Measurements from ENCODE around the gene CALN1. TPM values are rescaled to one million over a fixed set of nuclear protein-coding genes. Genes with fewer than 3 reads are reported as not detected.

Gene CALN1
- total and polyA plus RNA-seq, 9 of the 15 experiments (the other 6 are each of a cell fraction or from before 2014, with no cell fraction given): 1.4 to 7.5 (median 3.3) TPM

GRCh38 chr7:72272479-72272878 is 139.7 kb downstream of the CALN1 start:
- WGBS (ENCODE audit: insufficient coverage, low coverage, missing lambda C conversion rate): 1% methylated on average over 6 of the region's 6 CpGs
- H3K79me2 ChIP-seq (ENCODE audit: control insufficient read depth, insufficient read depth, low read length): no peaks in the 10 kb centered on the region
- H3K4me1 ChIP-seq (replicated peaks in 1 of 2; ENCODE audit: control insufficient read depth in 2 of 2, insufficient read depth in 2 of 2, low read length in 2 of 2): no peaks in the 10 kb centered on the region
- no peaks in the 10 kb centered on the region for H3K9me3 ChIP-seq (replicated peaks; ENCODE audit: control insufficient read depth, insufficient read depth, low read depth, low read length)
- no peak overlapping the region for H3K9ac ChIP-seq (ENCODE audit: insufficient read depth in 1 of 2, low read depth in 2 of 2, low read length in 2 of 2)
- BruUV-seq (replicated peaks): no TSS peak
- intact Hi-C loops (cut with micrococcal nuclease) (no loop called here), in situ Hi-C loops (cut with MboI) (no loop called here)
- H2AFZ ChIP-seq (ENCODE audit: low read depth, low read length): no peak overlapping the region
- no peak for FAIRE-seq
- no peaks in the 10 kb centered on the region for H3K9me1 ChIP-seq (ENCODE audit: control insufficient read depth, insufficient read depth, low read length)
- no peak for ATAC-seq
- ChIA-PET CTCF (ENCODE audit: low intra/inter-chr PET ratio) (no interaction called here), POLR2A (interaction anchor here (0.6 kb wide), 1 partner anchor 11 kb away, joined by 3 read pairs; no protein-coding TSS in a partner anchor)
- DNase-seq (ENCODE audit: extremely low read depth in 1 of 4, low spot score in 3 of 4): no peak
- no peak overlapping the region for H3K4me3 ChIP-seq
- no peaks in the 10 kb centered on the region for H3K36me3 ChIP-seq (ENCODE audit: control insufficient read depth, insufficient read depth, low read length)
- no peaks in the 10 kb centered on the region for H3K27me3 ChIP-seq (ENCODE audit: control insufficient read depth in 2 of 2, insufficient read depth in 2 of 2, low read length in 2 of 2)
- no peaks in the 10 kb centered on the region for H4K20me1 ChIP-seq (replicated peaks; ENCODE audit: control insufficient read depth, insufficient read depth, low read length)
- H3K27ac ChIP-seq (ENCODE audit: extremely low read depth, low read depth, low read length): no peak overlapping the region
- H3K4me2 ChIP-seq (ENCODE audit: insufficient read depth, low read length): no peak overlapping the region
- TF ChIP-seq RBM22 (IDR thresholded peaks at IDR 0.05; ENCODE audit: low read depth, low read length, poor library complexity, severe bottlenecking): no peak
- no peak for TF ChIP-seq MCM3 (IDR thresholded peaks at IDR 0.05)
- TF ChIP-seq MBD1 (CRISPR knock-in tag; IDR thresholded peaks at IDR 0.05): no peak
- TF ChIP-seq ATF4 (CRISPR knock-in tag; IDR thresholded peaks at IDR 0.05): no peak
- no peak for TF ChIP-seq ZNF280A (IDR thresholded peaks at IDR 0.05; ENCODE audit: low read depth, partially characterized antibody)
- TF ChIP-seq NFXL1 (CRISPR knock-in tag; IDR thresholded peaks at IDR 0.05): no peak
- TF ChIP-seq BCL6 (CRISPR knock-in tag; IDR thresholded peaks at IDR 0.05): no peak
- TF ChIP-seq PATZ1 (CRISPR knock-in tag; IDR thresholded peaks at IDR 0.05; ENCODE audit: borderline replicate concordance): no peak
- no peak for TF ChIP-seq ARID4B (CRISPR knock-in tag; IDR thresholded peaks at IDR 0.05)
- TF ChIP-seq SAFB2 (IDR thresholded peaks at IDR 0.05; ENCODE audit: borderline replicate concordance, low read depth, low read length, severe bottlenecking): no peak
- TF ChIP-seq NFE2L1 (tag; IDR thresholded peaks at IDR 0.05; ENCODE audit: borderline replicate concordance, low read depth): no peak
- TF ChIP-seq NEUROD1 (IDR thresholded peaks at IDR 0.05; ENCODE audit: borderline replicate concordance, low read depth, low read length, partially characterized antibody): no peak
